Measurements from ENCODE around the gene CDIP1. TPM values are rescaled to one million over a fixed set of nuclear protein-coding genes. Genes with fewer than 3 reads are reported as not detected.

Gene CDIP1
- total and polyA plus RNA-seq, 10 of the 15 experiments (the other 5 are each of a cell fraction or from before 2014, with no cell fraction given): 6.1 to 32.4 (median 13.6) TPM

GRCh38 chr16:4481963-4482362, 56.6 kb downstream of the CDIP1 start:
- peaks cover 1 to 10% of the 10 kb centered on the region in 2 experiments; a peak in 3 of 4 replicates for H3K36me3 ChIP-seq (ENCODE audit: control insufficient read depth in 2 of 2, insufficient read depth in 2 of 2, low read length in 1 of 2)
- ChIA-PET RAD21 (ENCODE audit: unreplicated experiment) (no interaction called here), POLR2A (no interaction called here), CTCF (no interaction called here), SMC1A (ENCODE audit: uncharacterized antibody, unreplicated experiment) (no interaction called here)
- peaks cover 13% of the 10 kb centered on the region for H3K79me2 ChIP-seq (ENCODE audit: control insufficient read depth, insufficient read depth, low read length)
- TSS peak; percentile 17 for BruUV-seq (replicated peaks)
- no peak for FAIRE-seq
- no peak for ATAC-seq
- no peak overlapping the region for H3K9ac ChIP-seq (ENCODE audit: control insufficient read depth, insufficient read depth, low read length)
- DNase-seq (ENCODE audit: low read depth, low spot score): no peak
- H3K4me3 ChIP-seq: no peak overlapping the region
- H3K27me3 ChIP-seq (replicated peaks in 1 of 2; ENCODE audit: control insufficient read depth in 2 of 2, insufficient read depth in 2 of 2, low read length in 1 of 2): no peaks in the 10 kb centered on the region
- H3K27ac ChIP-seq (ENCODE audit: control insufficient read depth, insufficient read depth): no peak overlapping the region
- in situ Hi-C loops (cut with MboI): no loop called here
- no peaks in the 10 kb centered on the region for H4K20me1 ChIP-seq (ENCODE audit: control insufficient read depth, insufficient read depth)
- H3K9me3 ChIP-seq (replicated peaks; ENCODE audit: control insufficient read depth, insufficient read depth, low read length): no peaks in the 10 kb centered on the region
- intact Hi-C loops (cut with micrococcal nuclease; ENCODE audit: unreplicated experiment): no loop called here
- H2AFZ ChIP-seq (ENCODE audit: control insufficient read depth, low read depth, low read length): no peak overlapping the region
- TF ChIP-seq BRCA1 (IDR thresholded peaks at IDR 0.05; ENCODE audit: low read depth, low read length): no peak
- TF ChIP-seq RFX5 (IDR thresholded peaks at IDR 0.05; ENCODE audit: low read depth, low read length): no peak
- no peak for TF ChIP-seq HDGF (IDR thresholded peaks at IDR 0.05)
- no peak for TF ChIP-seq ZNF622 (IDR thresholded peaks at IDR 0.05)
- no peak for TF ChIP-seq RELB (IDR thresholded peaks at IDR 0.05; ENCODE audit: low read depth)
- TF ChIP-seq CBFB (IDR thresholded peaks at IDR 0.05; ENCODE audit: low read depth): no peak
- TF ChIP-seq SPI1 (IDR thresholded peaks at IDR 0.05; ENCODE audit: borderline replicate concordance, insufficient read depth, low read depth, low read length): no peak
- TF ChIP-seq MTA2 (IDR thresholded peaks at IDR 0.05; ENCODE audit: low read depth): no peak
- TF ChIP-seq SMC3 (IDR thresholded peaks at IDR 0.05; ENCODE audit: borderline replicate concordance, low read length): no peak
- no peak for TF ChIP-seq MTA3 (IDR thresholded peaks at IDR 0.05; ENCODE audit: borderline replicate concordance, low read length)
- H3K4me2 ChIP-seq (ENCODE audit: control insufficient read depth, insufficient read depth): no peak overlapping the region
- H3K4me1 ChIP-seq (ENCODE audit: control insufficient read depth, insufficient read depth, low read length): no peaks in the 10 kb centered on the region
- 95% methylated on average over 1 of the region's 1 CpG for WGBS (ENCODE audit: insufficient coverage, insufficient replicate concordance, low lambda C conversion rate, missing lambda C conversion rate)

Measured in GM12878 (cell line).